ENCODE results near the gene LZTS3. TPM values are rescaled to one million over a fixed set of nuclear protein-coding genes. Genes with fewer than 3 reads are reported as not detected.
"Not testable (repeated sequence)": the region's sequence is repeated elsewhere in the genome, so short reads cannot be mapped to it uniquely, and the experiment has no call there.

The LZTS3 gene
- total and polyA plus RNA-seq, 8 donors: 7.1 to 21.0 (median 9.4) TPM

DNA sequence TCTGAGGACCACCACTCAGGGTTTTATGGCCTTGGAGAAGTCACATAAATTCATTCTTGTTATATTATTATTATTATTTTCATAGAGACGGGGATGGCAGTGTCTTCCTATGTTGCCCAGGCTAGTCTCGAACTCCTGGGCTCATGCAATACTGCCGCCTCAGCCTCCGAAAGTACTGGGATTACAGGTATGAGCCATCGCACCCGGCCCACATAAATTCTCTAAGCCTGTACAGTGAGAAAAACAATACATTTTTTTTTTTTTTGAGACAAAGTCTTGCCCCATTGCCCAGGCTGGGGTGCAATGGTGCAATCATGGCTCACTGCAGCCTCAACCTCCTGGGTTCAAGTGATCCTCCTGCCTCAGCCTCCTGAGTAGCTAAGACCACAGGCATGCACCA is 12.9 kb downstream of the LZTS3 start:
- no peaks in the 10 kb centered on the region for H3K9me3 ChIP-seq
- TF ChIP-seq, protein P1, sequence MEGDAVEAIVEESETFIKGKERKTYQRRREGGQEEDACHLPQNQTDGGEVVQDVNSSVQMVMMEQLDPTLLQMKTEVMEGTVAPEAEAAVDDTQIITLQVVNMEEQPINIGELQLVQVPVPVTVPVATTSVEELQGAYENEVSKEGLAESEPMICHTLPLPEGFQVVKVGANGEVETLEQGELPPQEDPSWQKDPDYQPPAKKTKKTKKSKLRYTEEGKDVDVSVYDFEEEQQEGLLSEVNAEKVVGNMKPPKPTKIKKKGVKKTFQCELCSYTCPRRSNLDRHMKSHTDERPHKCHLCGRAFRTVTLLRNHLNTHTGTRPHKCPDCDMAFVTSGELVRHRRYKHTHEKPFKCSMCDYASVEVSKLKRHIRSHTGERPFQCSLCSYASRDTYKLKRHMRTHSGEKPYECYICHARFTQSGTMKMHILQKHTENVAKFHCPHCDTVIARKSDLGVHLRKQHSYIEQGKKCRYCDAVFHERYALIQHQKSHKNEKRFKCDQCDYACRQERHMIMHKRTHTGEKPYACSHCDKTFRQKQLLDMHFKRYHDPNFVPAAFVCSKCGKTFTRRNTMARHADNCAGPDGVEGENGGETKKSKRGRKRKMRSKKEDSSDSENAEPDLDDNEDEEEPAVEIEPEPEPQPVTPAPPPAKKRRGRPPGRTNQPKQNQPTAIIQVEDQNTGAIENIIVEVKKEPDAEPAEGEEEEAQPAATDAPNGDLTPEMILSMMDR (IDR thresholded peaks at IDR 0.05): no peak
- ATAC-seq (no peak), DNase-seq (no peak)
- H3K4me3 ChIP-seq: peak overlapping the region in 1 of 2 donors; percentile 96
- peaks cover 0 to under 1% of the 10 kb centered on the region in 2 donors for H3K27me3 ChIP-seq
- intact Hi-C loops (cut with DNase I): no loop called here
- H3K4me1 ChIP-seq: peaks cover 15 to 48% of the 10 kb centered on the region in 2 donors
- peaks cover 0 to 3% of the 10 kb centered on the region in 2 donors for H3K36me3 ChIP-seq
- peak overlapping the region in 1 of 2 donors; percentile 88 for H3K27ac ChIP-seq

DNA sequence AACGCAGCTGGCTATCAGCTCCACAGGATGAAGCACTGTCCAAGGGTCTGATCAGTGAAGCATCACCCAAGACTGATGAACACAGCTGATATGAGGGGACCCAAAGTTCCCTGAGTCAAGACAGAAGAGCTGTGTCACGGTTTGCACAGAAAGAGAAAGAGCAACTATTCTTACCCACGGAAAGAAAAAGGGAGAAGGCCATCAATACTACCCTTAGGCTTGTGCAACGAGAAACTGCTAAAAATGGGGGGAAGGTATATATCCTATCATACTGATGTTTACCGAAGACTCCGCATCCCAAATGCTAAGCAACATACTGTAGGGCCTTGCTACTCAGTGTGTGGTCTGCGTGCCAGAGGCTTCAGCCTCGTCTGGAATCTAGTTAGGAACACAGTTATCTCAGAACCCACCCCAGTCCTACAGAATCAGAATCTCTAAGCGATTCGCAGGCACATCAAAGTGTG is 14.3 kb downstream of the LZTS3 start:
- Histone ChIP-seq H3K27ac (peak overlapping the region; percentile 66 to 88), H3K4me3 (peak overlapping the region; percentile 66 to 96), H3K27me3 (no peaks in the 10 kb centered on the region), H3K4me1 (peaks cover 15 to 46% of the 10 kb centered on the region in 2 donors), H3K36me3 (peaks cover 0 to 17% of the 10 kb centered on the region in 2 donors), H3K9me3 (no peaks in the 10 kb centered on the region)
- ATAC-seq (peak; percentile 3), DNase-seq (no peak)
- intact Hi-C loops (cut with DNase I): no loop called here
- TF ChIP-seq, protein P1 (IDR thresholded peaks at IDR 0.05): no peak

DNA sequence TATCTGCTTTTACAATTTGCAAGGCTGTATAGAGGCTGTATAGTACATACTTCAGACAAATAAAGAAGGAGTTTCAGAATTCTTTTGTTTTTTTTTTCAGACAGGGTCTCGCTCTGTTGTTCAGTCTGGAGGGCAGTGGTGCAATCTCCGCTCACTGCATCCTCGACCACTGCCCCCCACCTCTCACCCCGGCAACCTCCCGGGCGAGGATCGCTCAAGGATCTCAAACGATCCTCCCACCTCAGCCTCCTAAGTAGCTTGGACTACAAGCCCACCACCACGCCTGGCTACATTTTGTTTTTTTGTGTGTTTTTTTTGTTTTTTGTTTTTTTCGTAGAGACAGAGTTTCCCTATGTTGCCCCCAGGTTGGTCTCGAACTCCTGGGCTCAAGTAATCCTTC is 15.5 kb downstream of the LZTS3 start:
- peak overlapping the region in 1 of 2 donors; percentile 96 for H3K4me3 ChIP-seq

DNA sequence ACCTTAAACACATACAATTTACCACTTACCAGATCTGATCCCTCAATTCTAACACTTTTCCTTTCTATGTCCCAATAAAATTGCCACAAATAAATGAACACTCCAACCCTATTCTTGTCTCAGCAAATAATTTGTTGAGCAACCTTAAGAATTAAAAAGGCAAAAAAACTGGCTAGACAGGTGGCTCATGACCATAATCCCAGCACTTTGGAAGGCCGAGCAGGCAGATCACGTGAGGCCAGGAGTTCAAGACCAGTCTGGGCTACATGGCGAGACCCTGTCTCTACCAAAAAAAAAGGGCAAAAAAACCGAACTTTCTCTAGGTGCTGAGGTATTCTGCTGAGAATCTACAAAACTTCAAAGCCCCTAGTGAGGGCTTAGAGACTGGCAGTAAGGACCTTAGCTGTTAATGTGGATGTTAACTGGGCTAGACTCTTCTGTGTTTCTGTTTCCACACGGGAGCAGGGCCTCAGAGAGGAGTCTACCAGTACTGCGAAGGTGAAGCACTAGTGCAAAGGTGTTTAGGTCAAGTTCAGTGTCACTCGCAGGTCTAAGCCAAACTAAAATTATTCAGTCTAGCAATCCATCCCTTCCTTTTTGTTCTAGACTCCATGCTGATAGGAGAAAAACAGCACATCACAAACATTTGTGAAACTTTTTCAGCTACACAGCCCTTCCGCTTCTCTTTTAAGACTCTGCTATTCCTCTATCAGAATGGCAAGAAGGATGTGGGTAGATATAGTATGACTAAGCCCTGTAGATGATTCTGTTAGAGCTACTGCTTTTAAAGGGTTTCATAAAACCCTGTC is 16.3 kb downstream of the LZTS3 start:
- ATAC-seq (peak; percentile 40), DNase-seq (no peak)
- H3K4me3 ChIP-seq: peak overlapping the region in 1 of 2 donors; percentile 96
- H3K4me1 ChIP-seq: peaks cover 15 to 53% of the 10 kb centered on the region in 2 donors
- intact Hi-C loops (cut with DNase I): no loop called here
- H3K27me3 ChIP-seq: no peaks in the 10 kb centered on the region
- TF ChIP-seq, protein P1 (IDR thresholded peaks at IDR 0.05): no peak
- peak overlapping the region in 1 of 2 donors; percentile 33 for H3K27ac ChIP-seq
- peaks cover 0 to 18% of the 10 kb centered on the region in 2 donors for H3K36me3 ChIP-seq
- H3K9me3 ChIP-seq: no peaks in the 10 kb centered on the region

More for the DNA sequence above, 15.5 kb downstream of the LZTS3 start:
- H3K27me3 ChIP-seq: no peaks in the 10 kb centered on the region
- intact Hi-C loops (cut with DNase I): no loop called here
- peaks cover 15 to 46% of the 10 kb centered on the region in 2 donors for H3K4me1 ChIP-seq
- H3K27ac ChIP-seq: peak overlapping the region in 1 of 2 donors; percentile 33
- no peaks in the 10 kb centered on the region for H3K9me3 ChIP-seq
- peaks cover 0 to 18% of the 10 kb centered on the region in 2 donors for H3K36me3 ChIP-seq
- TF ChIP-seq, protein P1 (IDR thresholded peaks at IDR 0.05): no peak
- DNase-seq (no peak), ATAC-seq (no peak)

DNA sequence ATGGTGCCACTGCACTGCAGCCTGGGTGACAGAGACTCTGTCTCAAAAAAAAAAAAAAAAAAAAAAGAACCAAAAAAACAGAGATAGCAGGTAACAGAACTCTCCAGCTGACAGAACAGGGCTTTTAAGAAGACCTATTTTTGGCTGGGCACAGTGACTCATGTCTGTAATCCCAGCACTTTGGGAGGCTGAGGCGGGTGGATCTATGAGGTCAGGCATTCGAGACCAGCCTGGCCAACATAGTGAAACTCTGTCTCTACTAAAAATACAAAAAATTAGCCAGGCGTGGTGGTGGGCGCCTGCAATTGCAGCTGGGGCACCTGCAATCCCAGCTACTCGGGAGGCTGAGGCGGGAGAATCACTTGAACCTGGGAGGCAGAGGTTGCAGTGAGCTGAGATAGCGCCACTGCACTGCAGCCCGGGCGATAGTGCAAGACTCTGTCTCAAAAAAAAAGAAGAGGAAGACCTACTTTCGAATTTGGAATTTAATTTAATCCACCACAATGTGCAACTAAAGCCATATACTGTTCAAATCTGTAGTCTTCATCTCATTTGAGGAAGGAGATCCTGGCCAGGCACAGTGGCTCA is 21.2 kb downstream of the LZTS3 start:
- Histone ChIP-seq H3K4me1 (peaks cover 0 to 35% of the 10 kb centered on the region in 2 donors), H3K36me3 (peaks cover 0 to 48% of the 10 kb centered on the region in 2 donors)
- ATAC-seq; intact Hi-C loops (cut with DNase I); H3K9me3 ChIP-seq; DNase-seq; H3K4me3 ChIP-seq; H3K27me3 ChIP-seq; H3K27ac ChIP-seq: not testable (repeated sequence)

All from left lung (tissue), 10 donors.